Mesenchymal stem cell (in vitro differentiated cells and primary cell): ENCODE data around the gene SYNE1.

Source experiments
- DNase-seq: peaks from one replicate; pipeline ENCODE4 v3.0.0-alpha.2; 2013
- H2AFZ ChIP-seq: one replicate; pipeline ENCODE4 v1.6.1; 2013; ENCODE audit warnings: low read depth, mild to moderate bottlenecking, control low read depth, inconsistent platforms, low read length, moderate library complexity
- H2AK5ac ChIP-seq: 2 replicates; pipeline ENCODE4 v1.6.1; 2013; ENCODE audit warnings: low read length, moderate library complexity, mild to moderate bottlenecking, inconsistent platforms; ENCODE audit not compliant: severe bottlenecking
- H2BK120ac ChIP-seq: one replicate; pipeline ENCODE4 v1.6.1; 2013; ENCODE audit warnings: low read depth, mild to moderate bottlenecking, inconsistent platforms, low read length, moderate library complexity
- H2BK12ac ChIP-seq, 2 experiments: one replicate each; pipeline ENCODE4 v1.6.1; 2013; ENCODE audit warnings: inconsistent platforms in 2 of 2, low read length in 2 of 2, mild to moderate bottlenecking in 2 of 2, moderate library complexity in 2 of 2, control low read depth in 1 of 2
- H2BK15ac ChIP-seq: one replicate; pipeline ENCODE4 v1.6.1; 2013; ENCODE audit warnings: mild to moderate bottlenecking, low read depth, inconsistent platforms; ENCODE audit not compliant: poor library complexity, severe bottlenecking
- H2BK5ac ChIP-seq: 2 replicates; pipeline ENCODE4 v1.6.1; 2013; ENCODE audit warnings: low read depth, mild to moderate bottlenecking, low read length, control low read depth, inconsistent platforms; ENCODE audit not compliant: poor library complexity, severe bottlenecking
- H3K14ac ChIP-seq, 2 experiments: one replicate each; pipeline ENCODE4 v1.6.1; 2013; ENCODE audit warnings: inconsistent platforms in 2 of 2, low read length in 2 of 2, control low read depth in 1 of 2, mild to moderate bottlenecking in 1 of 2, moderate library complexity in 1 of 2
- H3K18ac ChIP-seq, 2 experiments: one replicate each; pipeline ENCODE4 v1.6.1; 2013; ENCODE audit warnings: inconsistent platforms in 2 of 2, low read length in 2 of 2, control low read depth in 1 of 2, low read depth in 1 of 2, mild to moderate bottlenecking in 1 of 2
- H3K23ac ChIP-seq, 2 experiments: one replicate each; pipeline ENCODE4 v1.6.1; 2013; ENCODE audit warnings: inconsistent platforms in 2 of 2, low read length in 2 of 2, mild to moderate bottlenecking in 2 of 2, moderate library complexity in 2 of 2, control low read depth in 1 of 2
- H3K27ac ChIP-seq: 2 replicates; pipeline ENCODE4 v1.5.1; 2013; ENCODE audit warnings: mild to moderate bottlenecking, moderate library complexity, low read length, control low read depth, inconsistent platforms; ENCODE audit not compliant: poor library complexity, severe bottlenecking
- H3K27me3 ChIP-seq, 2 experiments: 2 replicates each; pipeline versions ENCODE4 v1.6.1 to v1.7.0; 2013; ENCODE audit warnings: low read length in 2 of 2, mild to moderate bottlenecking in 2 of 2, moderate library complexity in 2 of 2, control low read depth in 1 of 2, inconsistent platforms in 1 of 2; ENCODE audit not compliant: control insufficient read depth in 1 of 2, insufficient read depth in 1 of 2
- H3K36me3 ChIP-seq, 2 experiments: 2 replicates each; pipeline versions ENCODE4 v1.6.1 to v1.7.0; 2013; ENCODE audit warnings: low read length in 2 of 2, control low read depth in 1 of 2, inconsistent platforms in 1 of 2, low read depth in 1 of 2, mild to moderate bottlenecking in 1 of 2; ENCODE audit not compliant: insufficient read depth in 2 of 2, control insufficient read depth in 1 of 2
- H3K4ac ChIP-seq, 2 experiments: one replicate each; pipeline ENCODE4 v1.6.1; 2013; ENCODE audit warnings: inconsistent platforms in 2 of 2, low read length in 2 of 2, mild to moderate bottlenecking in 2 of 2, moderate library complexity in 2 of 2, control low read depth in 1 of 2, low read depth in 1 of 2
- H3K4me1 ChIP-seq: 2 replicates; pipeline ENCODE4 v1.6.1; 2013; ENCODE audit warnings: low read depth, low read length, control low read depth; ENCODE audit not compliant: control insufficient read depth, insufficient read depth
- H3K4me2 ChIP-seq: 2 replicates; pipeline ENCODE4 v1.6.1; 2013; ENCODE audit warnings: low read length, mild to moderate bottlenecking, inconsistent platforms; ENCODE audit not compliant: poor library complexity, severe bottlenecking
- H3K4me3 ChIP-seq, 2 experiments: 2 replicates each; pipeline versions ENCODE4 v1.5.1 to v1.7.0; 2013; ENCODE audit warnings: low read length in 2 of 2, mild to moderate bottlenecking in 2 of 2, control low read depth in 1 of 2, low read depth in 1 of 2; ENCODE audit not compliant: insufficient read depth in 1 of 2
- H3K79me1 ChIP-seq: replicated peaks from 2 replicates; pipeline ENCODE4 v1.6.1; 2013; ENCODE audit warnings: mild to moderate bottlenecking, control low read depth, low read length, inconsistent platforms; ENCODE audit not compliant: poor library complexity, severe bottlenecking
- H3K9ac ChIP-seq: 2 replicates; pipeline ENCODE4 v1.7.0; 2013; ENCODE audit warnings: mild to moderate bottlenecking, low read length, moderate library complexity
- H3K9me3 ChIP-seq: 2 replicates; pipeline ENCODE4 v1.7.0; 2013; ENCODE audit warnings: mild to moderate bottlenecking, low read length; ENCODE audit not compliant: control insufficient read depth
- H4K8ac ChIP-seq: one replicate; pipeline ENCODE4 v1.6.1; 2013; ENCODE audit warnings: inconsistent platforms, mild to moderate bottlenecking, low read length, moderate library complexity
- H4K91ac ChIP-seq: one replicate; pipeline ENCODE4 v1.6.1; 2013; ENCODE audit warnings: mild to moderate bottlenecking, low read length, inconsistent platforms
- WGBS: methylation state at CpG from one replicate; pipeline ENCODE4 v1.1.7; 2013; ENCODE audit warnings: mixed read lengths; 5-methylcytosine and 5-hydroxymethylcytosine counted together

Gene SYNE1

DNA sequence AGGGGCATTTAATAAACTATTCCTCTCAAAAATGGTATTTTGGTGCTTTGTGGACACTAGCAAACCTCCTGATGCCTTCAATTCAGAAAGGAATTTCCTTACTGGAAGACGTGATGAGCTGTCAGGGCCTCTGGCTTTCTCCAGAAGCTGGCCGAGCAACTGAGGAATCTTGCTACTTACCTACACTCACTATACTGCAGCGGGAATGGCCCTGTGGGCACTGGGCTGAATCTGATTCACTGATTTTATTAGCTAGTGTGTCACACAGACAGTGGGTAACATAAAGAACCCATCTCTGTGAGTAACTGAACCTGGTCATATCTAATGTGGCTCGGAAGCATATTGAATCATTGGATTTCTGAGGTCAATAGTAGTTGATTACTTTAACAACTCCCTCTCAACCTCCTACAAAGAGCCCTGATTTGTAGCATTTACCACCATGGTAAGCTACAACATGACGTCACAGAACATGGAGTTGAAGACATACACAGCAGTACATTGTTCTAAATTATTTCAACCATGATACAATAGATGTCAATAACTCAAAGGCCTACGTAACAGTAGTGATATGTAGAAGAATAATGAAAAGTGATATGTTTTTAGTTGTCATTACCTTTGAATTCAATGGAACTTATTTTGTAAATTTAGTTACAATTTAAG is 232.1 kb downstream of the SYNE1 start:
- Histone ChIP-seq H3K18ac (no peak overlapping the region), H3K14ac (no peak overlapping the region), H2AK5ac (peak overlapping the region; percentile 22), H3K9ac (no peak overlapping the region), H2AFZ (no peak overlapping the region), H3K27ac (no peak overlapping the region), H3K27me3 (no peaks in the 10 kb centered on the region), H3K9me3 (no peaks in the 10 kb centered on the region), H4K8ac (no peak overlapping the region), H3K4me2 (no peak overlapping the region), H3K79me1 (no peaks in the 10 kb centered on the region), H3K36me3 (no peaks in the 10 kb centered on the region), H3K4me1 (peaks cover 13% of the 10 kb centered on the region), H3K4ac (no peak overlapping the region), H2BK15ac (no peak overlapping the region), H4K91ac (no peak overlapping the region), H2BK120ac (no peak overlapping the region), H3K23ac (no peak overlapping the region), H3K4me3 (no peak overlapping the region), H2BK12ac (no peak overlapping the region), H2BK5ac (no peak overlapping the region)
- no peak for DNase-seq
- WGBS, result 91% methylated on average over 4 of the region's 6 CpGs

DNA sequence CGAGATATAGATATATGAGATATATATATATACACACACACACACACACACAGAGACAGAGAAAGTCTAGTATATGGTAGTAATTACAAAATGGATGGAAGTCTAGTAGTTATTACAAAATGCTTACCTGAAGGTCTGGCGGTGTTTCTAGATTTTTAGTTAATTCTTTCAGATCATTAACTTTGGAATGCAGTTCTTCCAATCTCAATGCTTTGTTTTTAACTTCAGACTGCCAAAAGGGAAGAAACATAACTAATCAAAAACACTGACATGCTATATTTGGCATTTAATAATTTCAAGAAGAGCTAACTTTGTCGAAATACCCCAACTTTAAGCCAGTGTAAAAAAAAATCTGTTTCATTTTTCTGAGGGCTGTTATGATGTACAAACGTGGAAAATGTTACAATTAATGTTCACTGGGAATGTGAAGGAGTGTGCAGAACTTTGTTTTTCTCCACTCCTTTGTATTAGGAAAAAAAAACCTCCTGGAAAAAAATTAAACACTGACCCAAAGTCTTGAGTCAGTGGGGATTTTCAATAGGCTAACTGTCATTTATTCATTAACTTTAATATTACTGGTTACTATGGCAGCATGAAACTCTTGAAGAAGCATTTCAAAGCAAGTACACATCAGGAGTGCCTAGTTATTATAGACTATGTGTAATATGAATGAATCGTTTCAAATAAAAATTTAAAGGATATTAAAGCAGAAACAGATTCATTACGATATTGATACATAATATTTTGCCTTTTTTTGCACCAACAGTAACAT is 232.9 kb downstream of the SYNE1 start:
- no peak for DNase-seq
- Histone ChIP-seq H3K4me1 (peaks cover 13% of the 10 kb centered on the region), H4K91ac (no peak overlapping the region), H3K4me2 (no peak overlapping the region), H3K79me1 (no peaks in the 10 kb centered on the region), H3K27me3 (no peaks in the 10 kb centered on the region), H3K4me3 (no peak overlapping the region), H3K27ac (no peak overlapping the region), H3K36me3 (no peaks in the 10 kb centered on the region), H4K8ac (no peak overlapping the region), H2BK120ac (no peak overlapping the region), H2BK5ac (no peak overlapping the region), H3K9ac (no peak overlapping the region), H3K9me3 (no peaks in the 10 kb centered on the region), H2BK12ac (no peak overlapping the region), H3K14ac (no peak overlapping the region), H2AFZ (no peak overlapping the region), H2BK15ac (no peak overlapping the region), H3K18ac (no peak overlapping the region), H3K4ac (no peak overlapping the region), H2AK5ac (no peak overlapping the region), H3K23ac (no peak overlapping the region)
- no CpG with 5 or more reads among the region's 6 CpGs for WGBS

DNA sequence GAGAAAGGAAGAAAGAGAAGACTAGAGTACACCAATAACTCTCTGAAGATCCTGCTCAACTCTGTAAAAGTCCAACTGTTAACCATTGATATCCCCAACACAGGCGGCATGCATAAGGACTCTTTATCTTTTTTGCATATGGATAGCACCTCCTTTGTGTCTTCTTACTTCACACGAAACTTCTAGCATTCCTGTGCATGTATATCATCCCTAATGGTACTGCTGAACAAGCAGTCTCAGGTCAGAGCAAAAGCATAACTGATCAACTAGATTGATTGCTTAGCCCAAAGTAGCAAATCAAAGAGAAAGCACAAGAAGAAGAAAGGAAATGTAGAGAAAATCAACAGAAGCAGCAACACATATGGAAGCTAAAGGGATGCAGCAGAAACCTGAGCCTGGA is 234.4 kb downstream of the SYNE1 start:
- no peak overlapping the region for H2BK120ac ChIP-seq
- H3K4ac ChIP-seq, result no peak overlapping the region
- no peak overlapping the region for H3K14ac ChIP-seq
- no peaks in the 10 kb centered on the region for H3K79me1 ChIP-seq
- no peak for DNase-seq
- no peak overlapping the region for H3K27ac ChIP-seq
- no peak overlapping the region for H2AK5ac ChIP-seq
- H3K4me1 ChIP-seq, result peaks cover 13% of the 10 kb centered on the region
- no peaks in the 10 kb centered on the region for H3K36me3 ChIP-seq
- H2BK12ac ChIP-seq, result no peak overlapping the region
- no peaks in the 10 kb centered on the region for H3K9me3 ChIP-seq
- no peak overlapping the region for H3K18ac ChIP-seq
- H4K91ac ChIP-seq, result no peak overlapping the region
- H3K9ac ChIP-seq, result no peak overlapping the region
- no peak overlapping the region for H3K23ac ChIP-seq
- WGBS, result 59% methylated on average over 2 of the region's 2 CpGs
- no peak overlapping the region for H3K4me2 ChIP-seq
- H2BK5ac ChIP-seq, result no peak overlapping the region
- H2AFZ ChIP-seq, result no peak overlapping the region
- no peak overlapping the region for H4K8ac ChIP-seq
- no peaks in the 10 kb centered on the region for H3K27me3 ChIP-seq
- no peak overlapping the region for H3K4me3 ChIP-seq
- no peak overlapping the region for H2BK15ac ChIP-seq

DNA sequence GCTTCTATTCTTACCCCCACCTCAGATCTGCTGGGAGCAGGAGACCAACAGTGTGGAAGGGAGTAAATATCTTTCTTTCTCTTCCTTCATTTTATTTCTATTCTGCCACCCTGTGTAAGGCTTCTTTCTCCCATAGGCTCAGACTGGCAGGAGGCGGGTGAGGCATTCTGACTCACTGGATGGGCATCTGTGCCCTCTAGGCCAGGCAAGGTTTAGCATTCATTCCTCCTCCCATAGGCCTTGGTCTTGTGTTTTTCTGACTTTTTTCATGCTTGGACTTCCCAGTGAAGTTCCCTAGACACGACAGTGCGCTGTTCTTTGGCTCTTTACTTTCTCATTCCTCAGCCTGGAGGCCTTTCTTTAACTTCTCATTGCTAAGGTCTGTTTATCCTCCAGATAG is 235.2 kb downstream of the SYNE1 start:
- Histone ChIP-seq H3K4me2 (no peak overlapping the region), H3K23ac (no peak overlapping the region), H3K36me3 (no peaks in the 10 kb centered on the region), H3K27me3 (no peaks in the 10 kb centered on the region), H2BK15ac (no peak overlapping the region), H3K9me3 (no peaks in the 10 kb centered on the region), H2BK5ac (no peak overlapping the region), H4K91ac (no peak overlapping the region), H2BK12ac (no peak overlapping the region), H3K79me1 (no peaks in the 10 kb centered on the region), H3K4me1 (peaks cover 13% of the 10 kb centered on the region), H3K4ac (no peak overlapping the region), H3K9ac (no peak overlapping the region), H3K4me3 (no peak overlapping the region), H2BK120ac (no peak overlapping the region), H4K8ac (no peak overlapping the region), H3K14ac (no peak overlapping the region), H3K27ac (peak overlapping the region; percentile 52), H2AFZ (no peak overlapping the region), H2AK5ac (peak overlapping the region; percentile 83), H3K18ac (no peak overlapping the region)
- DNase-seq, result no peak
- WGBS, result 89% methylated on average over 3 of the region's 3 CpGs
